SK-N-SH (cell line): Measurements from ENCODE around the gene SMYD4. TPM values are rescaled to one million over a fixed set of nuclear protein-coding genes. Genes with fewer than 3 reads are reported as not detected.
A peak's percentile ranks its signal among the peaks of the same experiment; 100 is the strongest.

Source experiments
- CTCF ChIA-PET: fragments of 300-600, 350-600 bp; formaldehyde crosslinking; extraction: SDS; loops from one replicate; lab custom pipeline; 2021; lab: Yijun Ruan, JAX
- POLR2A ChIA-PET: fragments of 350-600 bp; sonication (Branson Sonifier 250); formaldehyde crosslinking; extraction: SDS; loops from one replicate; lab custom pipeline; 2020; ENCODE audit warnings: antibody characterized with exemption, inconsistent platforms; lab: Yijun Ruan, JAX
- DNase-seq: peaks from one replicate; pipeline ENCODE4 v3.0.0; 2012
- H2AFZ ChIP-seq: fragments of 200-600 bp; sonication (generic); 2 replicates; pipeline ENCODE4 v1.8.1; 2016; ENCODE audit warnings: antibody characterized with exemption, mild to moderate bottlenecking, low read depth
- H3F3A ChIP-seq: fragments of 200-600 bp; sonication (generic); replicated peaks from 2 replicates; pipeline ENCODE3; 2016; ENCODE audit warnings: antibody characterized with exemption, mild to moderate bottlenecking; ENCODE audit not compliant: insufficient read depth
- H3K27ac ChIP-seq, 2 experiments: fragments of 200-500 bp in 1 of 2; fragments of 200-600 bp in 1 of 2; sonication (Bioruptor generic) in 1 of 2; sonication (generic), shearing (Covaris generic) in 1 of 2; 2 replicates each; pipeline versions ENCODE4 v1.5.1 to v1.6.1; 2014 to 2016; ENCODE audit warnings: low read depth in 2 of 2, inconsistent platforms in 1 of 2, low read length in 1 of 2, mild to moderate bottlenecking in 1 of 2, mixed read lengths in 1 of 2
- H3K27me3 ChIP-seq: fragments of 200-600 bp; sonication (generic), shearing (Covaris generic); 2 replicates; pipeline ENCODE4 v1.6.1; 2016; ENCODE audit warnings: mixed run types; ENCODE audit not compliant: insufficient read depth
- H3K36me3 ChIP-seq, 2 experiments: fragments of 200-500 bp in 1 of 2; fragments of 200-600 bp in 1 of 2; sonication (Bioruptor generic) in 1 of 2; sonication (generic) in 1 of 2; replicated peaks in 1 of 2; 2 replicates each; pipeline versions ENCODE3 to v1.5.1; 2014 to 2016; ENCODE audit warnings: low read length in 1 of 2, mild to moderate bottlenecking in 1 of 2; ENCODE audit not compliant: insufficient read depth in 2 of 2, control insufficient read depth in 1 of 2
- H3K4me1 ChIP-seq, 2 experiments: fragments of 200-500 bp in 1 of 2; fragments of 200-600 bp in 1 of 2; sonication (Bioruptor generic) in 1 of 2; sonication (generic), shearing (Covaris generic) in 1 of 2; 2 replicates each; pipeline versions ENCODE4 v1.5.1 to v1.6.1; 2014 to 2016; ENCODE audit warnings: low read depth in 1 of 2, low read length in 1 of 2, mixed run types in 1 of 2; ENCODE audit not compliant: insufficient read depth in 2 of 2, control insufficient read depth in 1 of 2
- H3K4me2 ChIP-seq: fragments of 200-600 bp; sonication (generic), shearing (Covaris generic); 2 replicates; pipeline ENCODE4 v1.6.1; 2017; ENCODE audit warnings: mixed run types
- H3K4me3 ChIP-seq, 2 experiments: fragments of 200-500 bp in 1 of 2; fragments of 200-600 bp in 1 of 2; sonication (Bioruptor generic) in 1 of 2; sonication (generic), shearing (Covaris generic) in 1 of 2; 2 replicates each; pipeline versions ENCODE4 v1.5.1 to v1.8.1; 2014 to 2016; ENCODE audit warnings: low read depth in 2 of 2, inconsistent platforms in 1 of 2, low read length in 1 of 2, mild to moderate bottlenecking in 1 of 2, mixed read lengths in 1 of 2, moderate library complexity in 1 of 2
- H3K79me2 ChIP-seq: fragments of 200-600 bp; sonication (generic); 2 replicates; pipeline ENCODE4 v1.8.1; 2017; ENCODE audit warnings: mild to moderate bottlenecking; ENCODE audit not compliant: insufficient read depth
- H3K9ac ChIP-seq: fragments of 200-600 bp; sonication (generic); 2 replicates; pipeline ENCODE4 v1.6.1; 2017; ENCODE audit warnings: mixed run types
- H3K9me2 ChIP-seq: fragments of 200-600 bp; sonication (generic); 2 replicates; pipeline ENCODE4 v1.6.1; 2017; ENCODE audit warnings: mixed run types
- H3K9me3 ChIP-seq: fragments of 200-600 bp; sonication (generic); 2 replicates; pipeline ENCODE4 v1.6.1; 2017; ENCODE audit warnings: mixed run types, mild to moderate bottlenecking, moderate library complexity
- H4K20me1 ChIP-seq: fragments of 200-600 bp; sonication (generic); 2 replicates; pipeline ENCODE4 v1.6.1; 2017; ENCODE audit warnings: mild to moderate bottlenecking, mixed run types; ENCODE audit not compliant: insufficient read depth
- CHD2 ChIP-seq: fragments of 150-350 bp; IDR thresholded peaks from 2 replicates; pipeline ENCODE4 v1.6.1; 2018; ENCODE audit warnings: low read length; ENCODE audit not compliant: partially characterized antibody
- EZH2phosphoT487 ChIP-seq: fragments of 200-600 bp; sonication (generic); IDR thresholded peaks from 2 replicates; pipeline ENCODE4 v1.6.1; 2017; ENCODE audit warnings: low read depth, mixed run types, mild to moderate bottlenecking, antibody characterized with exemption, moderate library complexity, borderline replicate concordance
- FOXJ3 ChIP-seq: sonication (generic); formaldehyde crosslinking; IDR thresholded peaks from 2 replicates; pipeline ENCODE4 v1.5.1; 2020; ENCODE audit warnings: mild to moderate bottlenecking, missing genetic modification reagents
- GABPA ChIP-seq: IDR thresholded peaks from 2 replicates; pipeline ENCODE4 v1.4.0; 2012; ENCODE audit warnings: low read depth, mild to moderate bottlenecking
- JUND ChIP-seq: IDR thresholded peaks from 2 replicates; pipeline ENCODE4 v1.4.0; 2012
- NRF1 ChIP-seq: IDR thresholded peaks from 2 replicates; pipeline ENCODE4 v1.6.1; 2012; ENCODE audit warnings: low read depth, mild to moderate bottlenecking, low read length
- SIN3A ChIP-seq: IDR thresholded peaks from 2 replicates; pipeline ENCODE4 v1.6.1; 2012; ENCODE audit warnings: low read depth, mild to moderate bottlenecking, low read length, moderate library complexity, borderline replicate concordance
- WGBS: methylation state at CpG from one replicate; pipeline ENCODE4 v1.1.6; 2017; ENCODE audit warnings: low lambda C conversion rate; 5-methylcytosine and 5-hydroxymethylcytosine counted together
- polyA plus RNA-seq, 3 experiments: library from polyadenylated mRNA; depleted of rRNA; stranded (reverse); fragments of >200 nt; gene quantifications; 2 replicates each; pipeline ENCODE4 v1.2.3, GENCODE V29; 2012
- TF ChIP-seq, protein P1 (sequence below): fragments of 150-350 bp; IDR thresholded peaks from 2 replicates; pipeline ENCODE4 v1.6.1; 2017; ENCODE audit warnings: antibody characterized with exemption, low read length, low read depth, borderline replicate concordance
- TF ChIP-seq, protein P2 (sequence below): IDR thresholded peaks from 2 replicates; pipeline ENCODE4; 2012
- TF ChIP-seq, protein P3 (sequence below): IDR thresholded peaks from 2 replicates; pipeline ENCODE4 v1.6.1; 2012; ENCODE audit warnings: mild to moderate bottlenecking, low read depth, low read length, moderate library complexity
- TF ChIP-seq, protein P4 (sequence below): IDR thresholded peaks from 2 replicates; pipeline ENCODE4 v1.4.0; 2012; ENCODE audit warnings: low read depth, borderline replicate concordance
- TF ChIP-seq, protein P5 (sequence below): fragments of 150-350 bp; IDR thresholded peaks from 2 replicates; pipeline ENCODE4 v1.6.1; 2016; ENCODE audit warnings: mild to moderate bottlenecking, low read depth, low read length

The SMYD4 gene
- polyA plus RNA-seq, 1 of the 3 experiments (the other 2 are of a cell fraction) = 4.9 TPM

DNA sequence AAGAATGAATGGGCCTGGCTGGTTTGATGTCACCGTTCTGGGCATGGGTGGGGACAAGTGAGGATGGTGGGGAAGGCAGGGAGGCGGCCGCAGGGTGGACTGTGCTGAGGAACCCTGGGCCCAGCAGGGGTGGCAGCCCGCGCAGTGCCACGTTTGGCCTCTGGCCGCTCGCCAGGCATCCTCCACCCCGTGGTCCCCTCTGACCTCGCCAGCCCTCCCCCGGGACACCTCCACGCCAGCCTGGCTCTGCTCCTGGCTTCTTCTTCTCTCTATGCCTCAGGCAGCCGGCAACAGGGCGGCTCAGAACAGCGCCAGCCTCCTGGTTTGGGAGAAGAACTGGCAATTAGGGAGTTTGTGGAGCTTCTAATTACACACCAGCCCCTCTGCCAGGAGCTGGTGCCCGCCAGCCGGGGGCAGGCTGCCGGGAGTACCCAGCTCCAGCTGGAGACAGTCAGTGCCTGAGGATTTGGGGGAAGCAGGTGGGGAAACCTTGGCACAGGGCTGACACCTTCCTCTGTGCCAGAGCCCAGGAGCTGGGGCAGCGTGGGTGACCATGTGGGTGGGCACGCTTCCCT lies 74.4 kb downstream of the SMYD4 start:
- Histone ChIP-seq H3K36me3 (no peaks in the 10 kb centered on the region), H3K4me2 (no peak overlapping the region), H3K79me2 (no peaks in the 10 kb centered on the region), H3K4me3 (no peak overlapping the region), H3K9ac (no peak overlapping the region), H3K27me3 (no peaks in the 10 kb centered on the region), H3K9me3 (no peaks in the 10 kb centered on the region), H3F3A (no peaks in the 10 kb centered on the region), H4K20me1 (no peaks in the 10 kb centered on the region), H3K27ac (peak overlapping the region in 1 of 2 experiments; percentile 61; a peak in 2 of 4 replicates), H3K9me2 (no peaks in the 10 kb centered on the region), H2AFZ (no peak overlapping the region), H3K4me1 (peaks cover 0 to 14% of the 10 kb centered on the region in 2 experiments; a peak in 1 of 4 replicates)
- TF ChIP-seq, protein P1, sequence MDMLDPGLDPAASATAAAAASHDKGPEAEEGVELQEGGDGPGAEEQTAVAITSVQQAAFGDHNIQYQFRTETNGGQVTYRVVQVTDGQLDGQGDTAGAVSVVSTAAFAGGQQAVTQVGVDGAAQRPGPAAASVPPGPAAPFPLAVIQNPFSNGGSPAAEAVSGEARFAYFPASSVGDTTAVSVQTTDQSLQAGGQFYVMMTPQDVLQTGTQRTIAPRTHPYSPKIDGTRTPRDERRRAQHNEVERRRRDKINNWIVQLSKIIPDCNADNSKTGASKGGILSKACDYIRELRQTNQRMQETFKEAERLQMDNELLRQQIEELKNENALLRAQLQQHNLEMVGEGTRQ = no peak
- TF ChIP-seq EZH2phosphoT487 (no peak), GABPA (no peak), FOXJ3 (no peak), CHD2 (no peak), NRF1 (no peak), JUND (no peak), SIN3A (no peak)
- TF ChIP-seq, protein P2, sequence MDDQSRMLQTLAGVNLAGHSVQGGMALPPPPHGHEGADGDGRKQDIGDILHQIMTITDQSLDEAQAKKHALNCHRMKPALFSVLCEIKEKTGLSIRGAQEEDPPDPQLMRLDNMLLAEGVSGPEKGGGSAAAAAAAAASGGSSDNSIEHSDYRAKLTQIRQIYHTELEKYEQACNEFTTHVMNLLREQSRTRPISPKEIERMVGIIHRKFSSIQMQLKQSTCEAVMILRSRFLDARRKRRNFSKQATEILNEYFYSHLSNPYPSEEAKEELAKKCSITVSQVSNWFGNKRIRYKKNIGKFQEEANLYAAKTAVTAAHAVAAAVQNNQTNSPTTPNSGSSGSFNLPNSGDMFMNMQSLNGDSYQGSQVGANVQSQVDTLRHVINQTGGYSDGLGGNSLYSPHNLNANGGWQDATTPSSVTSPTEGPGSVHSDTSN = no peak
- TF ChIP-seq, protein P3, sequence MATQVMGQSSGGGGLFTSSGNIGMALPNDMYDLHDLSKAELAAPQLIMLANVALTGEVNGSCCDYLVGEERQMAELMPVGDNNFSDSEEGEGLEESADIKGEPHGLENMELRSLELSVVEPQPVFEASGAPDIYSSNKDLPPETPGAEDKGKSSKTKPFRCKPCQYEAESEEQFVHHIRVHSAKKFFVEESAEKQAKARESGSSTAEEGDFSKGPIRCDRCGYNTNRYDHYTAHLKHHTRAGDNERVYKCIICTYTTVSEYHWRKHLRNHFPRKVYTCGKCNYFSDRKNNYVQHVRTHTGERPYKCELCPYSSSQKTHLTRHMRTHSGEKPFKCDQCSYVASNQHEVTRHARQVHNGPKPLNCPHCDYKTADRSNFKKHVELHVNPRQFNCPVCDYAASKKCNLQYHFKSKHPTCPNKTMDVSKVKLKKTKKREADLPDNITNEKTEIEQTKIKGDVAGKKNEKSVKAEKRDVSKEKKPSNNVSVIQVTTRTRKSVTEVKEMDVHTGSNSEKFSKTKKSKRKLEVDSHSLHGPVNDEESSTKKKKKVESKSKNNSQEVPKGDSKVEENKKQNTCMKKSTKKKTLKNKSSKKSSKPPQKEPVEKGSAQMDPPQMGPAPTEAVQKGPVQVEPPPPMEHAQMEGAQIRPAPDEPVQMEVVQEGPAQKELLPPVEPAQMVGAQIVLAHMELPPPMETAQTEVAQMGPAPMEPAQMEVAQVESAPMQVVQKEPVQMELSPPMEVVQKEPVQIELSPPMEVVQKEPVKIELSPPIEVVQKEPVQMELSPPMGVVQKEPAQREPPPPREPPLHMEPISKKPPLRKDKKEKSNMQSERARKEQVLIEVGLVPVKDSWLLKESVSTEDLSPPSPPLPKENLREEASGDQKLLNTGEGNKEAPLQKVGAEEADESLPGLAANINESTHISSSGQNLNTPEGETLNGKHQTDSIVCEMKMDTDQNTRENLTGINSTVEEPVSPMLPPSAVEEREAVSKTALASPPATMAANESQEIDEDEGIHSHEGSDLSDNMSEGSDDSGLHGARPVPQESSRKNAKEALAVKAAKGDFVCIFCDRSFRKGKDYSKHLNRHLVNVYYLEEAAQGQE = no peak
- TF ChIP-seq, protein P4, sequence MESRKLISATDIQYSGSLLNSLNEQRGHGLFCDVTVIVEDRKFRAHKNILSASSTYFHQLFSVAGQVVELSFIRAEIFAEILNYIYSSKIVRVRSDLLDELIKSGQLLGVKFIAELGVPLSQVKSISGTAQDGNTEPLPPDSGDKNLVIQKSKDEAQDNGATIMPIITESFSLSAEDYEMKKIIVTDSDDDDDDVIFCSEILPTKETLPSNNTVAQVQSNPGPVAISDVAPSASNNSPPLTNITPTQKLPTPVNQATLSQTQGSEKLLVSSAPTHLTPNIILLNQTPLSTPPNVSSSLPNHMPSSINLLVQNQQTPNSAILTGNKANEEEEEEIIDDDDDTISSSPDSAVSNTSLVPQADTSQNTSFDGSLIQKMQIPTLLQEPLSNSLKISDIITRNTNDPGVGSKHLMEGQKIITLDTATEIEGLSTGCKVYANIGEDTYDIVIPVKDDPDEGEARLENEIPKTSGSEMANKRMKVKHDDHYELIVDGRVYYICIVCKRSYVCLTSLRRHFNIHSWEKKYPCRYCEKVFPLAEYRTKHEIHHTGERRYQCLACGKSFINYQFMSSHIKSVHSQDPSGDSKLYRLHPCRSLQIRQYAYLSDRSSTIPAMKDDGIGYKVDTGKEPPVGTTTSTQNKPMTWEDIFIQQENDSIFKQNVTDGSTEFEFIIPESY = no peak
- TF ChIP-seq, protein P5, sequence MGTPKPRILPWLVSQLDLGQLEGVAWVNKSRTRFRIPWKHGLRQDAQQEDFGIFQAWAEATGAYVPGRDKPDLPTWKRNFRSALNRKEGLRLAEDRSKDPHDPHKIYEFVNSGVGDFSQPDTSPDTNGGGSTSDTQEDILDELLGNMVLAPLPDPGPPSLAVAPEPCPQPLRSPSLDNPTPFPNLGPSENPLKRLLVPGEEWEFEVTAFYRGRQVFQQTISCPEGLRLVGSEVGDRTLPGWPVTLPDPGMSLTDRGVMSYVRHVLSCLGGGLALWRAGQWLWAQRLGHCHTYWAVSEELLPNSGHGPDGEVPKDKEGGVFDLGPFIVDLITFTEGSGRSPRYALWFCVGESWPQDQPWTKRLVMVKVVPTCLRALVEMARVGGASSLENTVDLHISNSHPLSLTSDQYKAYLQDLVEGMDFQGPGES = no peak
- CTCF ChIA-PET = interaction anchor here (0.7 to 1.5 kb wide), 4 partner anchors 27 to 31 kb away, joined by 3 to 5 read pairs (median 4); partner anchors contain the start of gene WDR81
- peak; percentile 85 for DNase-seq
- WGBS = 72% methylated on average over 18 of the region's 20 CpGs
- POLR2A ChIA-PET = interaction anchor here (0.8 to 1.8 kb wide), 3 partner anchors 9 to 74 kb away, joined by 3 to 6 read pairs (median 5); partner anchors contain the start of genes RPA1 and SMYD4
